Kidney (tissue), 14 donors: ENCODE data around the gene NBEAL2. TPM values are rescaled to one million over a fixed set of nuclear protein-coding genes. Genes with fewer than 3 reads are reported as not detected.
A peak's percentile ranks its signal among the peaks of the same experiment; 100 is the strongest.

Source experiments
- DNase-seq, 5 donors: peaks; one replicate each; pipeline ENCODE4 v3.0.0-alpha.2; 2013 to 2020
- FAIRE-seq: peaks from 2 replicates; lab custom pipeline; 2012; peaks lifted over from hg19 to GRCh38; lab: Jason Lieb, UNC
- H3K27ac ChIP-seq, 2 donors: one replicate each; pipeline ENCODE4 v1.7.0; 2013; ENCODE audit warnings: low read depth in 2 of 2, low read length in 2 of 2, inconsistent platforms in 1 of 2
- H3K27me3 ChIP-seq: one replicate; pipeline ENCODE4 v1.7.1; 2013; ENCODE audit warnings: low read length, inconsistent platforms; ENCODE audit not compliant: control insufficient read depth, insufficient read depth
- H3K36me3 ChIP-seq, 3 donors: one replicate each; pipeline versions ENCODE4 v1.7.0 to v1.7.1; 2013; ENCODE audit warnings: low read length in 3 of 3, control low read depth in 1 of 3, inconsistent platforms in 1 of 3; ENCODE audit not compliant: insufficient read depth in 3 of 3, control insufficient read depth in 2 of 3
- H3K4me1 ChIP-seq, 3 donors: one replicate each; pipeline versions ENCODE4 v1.7.0 to v1.7.1; 2013; ENCODE audit warnings: low read length in 3 of 3, inconsistent platforms in 1 of 3, low read depth in 1 of 3; ENCODE audit not compliant: control insufficient read depth in 2 of 3, insufficient read depth in 2 of 3
- H3K4me3 ChIP-seq, 3 donors: one replicate each; pipeline versions ENCODE4 v1.7.0 to v1.8.1; 2013; ENCODE audit warnings: low read length in 3 of 3, control low read depth in 1 of 3, inconsistent platforms in 1 of 3
- H3K9ac ChIP-seq, 3 donors: one replicate each; pipeline versions ENCODE4 v1.7.0 to v1.7.1; 2013; ENCODE audit warnings: low read length in 3 of 3, control low read depth in 1 of 3, inconsistent platforms in 1 of 3
- H3K9me3 ChIP-seq, 3 donors: one replicate each; pipeline versions ENCODE4 v1.7.0 to v1.7.1; 2013; ENCODE audit warnings: low read length in 3 of 3, control low read depth in 1 of 3, inconsistent platforms in 1 of 3; ENCODE audit not compliant: control insufficient read depth in 2 of 3, insufficient read depth in 1 of 3
- CTCF ChIP-seq: IDR thresholded peaks from 3 replicates; pipeline ENCODE4 v1.5.1; 2012; ENCODE audit warnings: mild to moderate bottlenecking, moderate library complexity, borderline replicate concordance; ENCODE audit not compliant: insufficient read depth; ENCODE audit errors: extremely low read depth
- intact Hi-C: fragments of 100-400 bp; cut with DNase I; formaldehyde crosslinking; loops from one replicate; pipeline ENCODE4 v1.11.1; 2022
- polyA plus RNA-seq: library from polyadenylated mRNA; stranded (reverse); fragments of 350-450 nt; fragmentation: Illumina TruSeq; extraction: RNeasy Lipid Tissue Mini Kit (QIAGEN cat#74804); gene quantifications from one replicate; pipeline ENCODE4 v1.2.3, GENCODE V29; 2014; ENCODE audit warnings: low read depth, low replicate concordance; ENCODE audit not compliant: insufficient read depth
- total RNA-seq: library from RNA; stranded (reverse); fragmentation: NEBNext Ultra II Directional; extraction: Animal tissue kit (Norgen Biotek cat#: 25700); gene quantifications from one replicate; pipeline ENCODE4 v1.2.1, GENCODE V29; 2021
- donor health status: control.
- donor health status: control.
- donor health status: control.
- donor health status: control.
- donor health status: control.
- donor health status: DM: yes; HTN: yes; CAD: no.
- donor health status: Normal renal cell carcinoma (clear cell type).

Gene NBEAL2
- total and polyA plus RNA-seq, 2 donors from 2014 or later, result 25.7 to 82.8 TPM

- peaks cover 0 to 6% (median 2%) of the 10 kb centered on the region in 3 donors for H3K36me3 ChIP-seq
- H3K4me3 ChIP-seq, result no peak overlapping the region
- H3K27me3 ChIP-seq, result no peaks in the 10 kb centered on the region
- TF ChIP-seq CTCF, result no peak
- DNase-seq (no peak), FAIRE-seq (no peak)
- no peak overlapping the region for H3K9ac ChIP-seq
- no peaks in the 10 kb centered on the region for H3K9me3 ChIP-seq
- intact Hi-C loops, result loop anchor here (10.0 kb wide), 1 partner anchor 67 kb away; no protein-coding TSS in a partner anchor
- peaks cover 0 to 10% (median 0%) of the 10 kb centered on the region in 3 donors for H3K4me1 ChIP-seq
- H3K27ac ChIP-seq, result no peak overlapping the region
Measured at GRCh38 chr3:46992231-46992630, 12.8 kb downstream of the NBEAL2 start.

- H3K27ac ChIP-seq, result no peak overlapping the region
- H3K4me3 ChIP-seq, result no peak overlapping the region
- H3K4me1 ChIP-seq, result peaks cover 0 to 7% (median 0%) of the 10 kb centered on the region in 3 donors
- intact Hi-C loops, result loop anchor here (10.0 kb wide), 1 partner anchor 68 kb away; no protein-coding TSS in a partner anchor
- H3K9ac ChIP-seq, result no peak overlapping the region
- no peaks in the 10 kb centered on the region for H3K27me3 ChIP-seq
- no peak for TF ChIP-seq CTCF
- peak in 1 of 5 donors; percentile 61 for DNase-seq
- no peak for FAIRE-seq
- H3K36me3 ChIP-seq, result peaks cover 0 to 6% (median 2%) of the 10 kb centered on the region in 3 donors
- H3K9me3 ChIP-seq, result no peaks in the 10 kb centered on the region
Measured at GRCh38 chr3:46993292-46993691, 13.8 kb downstream of the NBEAL2 start.

- Histone ChIP-seq H3K9ac (no peak overlapping the region), H3K36me3 (peaks cover 0 to 8% (median 2%) of the 10 kb centered on the region in 3 donors), H3K4me3 (no peak overlapping the region), H3K4me1 (peaks cover 0 to 6% (median 3%) of the 10 kb centered on the region in 3 donors), H3K27me3 (no peaks in the 10 kb centered on the region), H3K27ac (no peak overlapping the region), H3K9me3 (no peaks in the 10 kb centered on the region)
- TF ChIP-seq CTCF, result no peak
- DNase-seq (peak in 1 of 5 donors; percentile 60), FAIRE-seq (no peak)
- intact Hi-C loops, result loop anchor here (10.0 kb wide), 1 partner anchor 69 kb away; no protein-coding TSS in a partner anchor
Measured at GRCh38 chr3:46993986-46994385, 14.5 kb downstream of the NBEAL2 start.
